ENCODE results near the gene RPTOR.

- TF ChIP-seq CTCF (IDR thresholded peaks at IDR 0.05) (no peak), POLR2A (IDR thresholded peaks at IDR 0.05) (no peak)
These were observed 343.1 kb downstream of the RPTOR start for GRCh38 chr17:80887639-80888175.
